Transverse colon (tissue), 4 donors: Measurements from ENCODE around the gene RRAD.

Experiments used
- POLR2AphosphoS5 ChIP-seq, 3 donors: sonication (generic); formaldehyde crosslinking; IDR thresholded peaks; one replicate each; pipeline ENCODE4 v1.6.1; 2016; ENCODE audit warnings: antibody characterized with exemption in 3 of 3
- TF ChIP-seq, protein P1 (sequence below), 5 experiments: fragments of 200-600 bp in 3 of 5; fragments of 450-650 bp in 2 of 5; sonication (generic) in 3 of 5; IDR thresholded peaks; 1 replicate in 2 of 5; 2 replicates in 3 of 5; pipeline ENCODE4 v1.5.1; 2016 to 2017; ENCODE audit warnings: antibody characterized with exemption in 5 of 5, inconsistent platforms in 3 of 5, mild to moderate bottlenecking in 2 of 5, moderate library complexity in 1 of 5

DNA sequence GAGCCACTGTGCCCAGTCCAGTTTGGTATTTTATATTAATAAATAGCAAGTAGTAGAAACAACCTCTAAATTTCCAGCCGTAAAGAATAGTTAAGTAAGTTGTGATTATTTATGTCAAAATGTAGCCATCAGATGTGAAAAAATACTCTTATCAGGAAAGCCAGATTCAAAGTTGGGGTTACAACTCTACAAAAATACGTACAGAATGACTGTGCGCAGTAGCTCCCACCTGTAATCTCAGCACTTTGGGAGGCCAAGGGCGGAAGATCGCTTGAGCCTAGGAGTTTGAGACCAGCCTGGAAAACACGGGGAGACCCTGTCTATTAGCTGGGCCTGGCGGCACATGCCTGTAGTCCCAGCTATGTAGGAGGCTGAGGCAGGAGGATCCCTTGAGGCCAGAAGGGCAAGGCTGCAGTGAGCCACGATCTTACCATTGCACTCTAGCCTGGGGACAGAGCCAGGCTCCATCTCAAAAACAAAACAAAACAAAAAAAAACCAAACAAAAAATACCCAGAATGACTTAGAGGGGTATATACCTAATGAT, 43.3 kb downstream of the RRAD start:
- TF ChIP-seq, protein P1, sequence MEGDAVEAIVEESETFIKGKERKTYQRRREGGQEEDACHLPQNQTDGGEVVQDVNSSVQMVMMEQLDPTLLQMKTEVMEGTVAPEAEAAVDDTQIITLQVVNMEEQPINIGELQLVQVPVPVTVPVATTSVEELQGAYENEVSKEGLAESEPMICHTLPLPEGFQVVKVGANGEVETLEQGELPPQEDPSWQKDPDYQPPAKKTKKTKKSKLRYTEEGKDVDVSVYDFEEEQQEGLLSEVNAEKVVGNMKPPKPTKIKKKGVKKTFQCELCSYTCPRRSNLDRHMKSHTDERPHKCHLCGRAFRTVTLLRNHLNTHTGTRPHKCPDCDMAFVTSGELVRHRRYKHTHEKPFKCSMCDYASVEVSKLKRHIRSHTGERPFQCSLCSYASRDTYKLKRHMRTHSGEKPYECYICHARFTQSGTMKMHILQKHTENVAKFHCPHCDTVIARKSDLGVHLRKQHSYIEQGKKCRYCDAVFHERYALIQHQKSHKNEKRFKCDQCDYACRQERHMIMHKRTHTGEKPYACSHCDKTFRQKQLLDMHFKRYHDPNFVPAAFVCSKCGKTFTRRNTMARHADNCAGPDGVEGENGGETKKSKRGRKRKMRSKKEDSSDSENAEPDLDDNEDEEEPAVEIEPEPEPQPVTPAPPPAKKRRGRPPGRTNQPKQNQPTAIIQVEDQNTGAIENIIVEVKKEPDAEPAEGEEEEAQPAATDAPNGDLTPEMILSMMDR (IDR thresholded peaks at IDR 0.05) = no peak
- no peak for TF ChIP-seq POLR2AphosphoS5 (IDR thresholded peaks at IDR 0.05)
